ENCODE measurements around the gene UNC93A.

UNC93A gene

GRCh38 chr6:167293590-167294091 lies 2.5 kb downstream of the UNC93A start:
- Histone ChIP-seq H3K27ac (ENCODE audit: low read depth, low read length) (no peak overlapping the region), H3K9me3 (ENCODE audit: control insufficient read depth, insufficient read depth, low read length) (no peaks in the 10 kb centered on the region), H3K27me3 (ENCODE audit: control insufficient read depth, low read length) (peaks cover 21% of the 10 kb centered on the region), H3K79me2 (ENCODE audit: control insufficient read depth, low read length) (no peaks in the 10 kb centered on the region), H3K9me2 (replicated peaks; ENCODE audit: control insufficient read depth, low read length) (no peaks in the 10 kb centered on the region), H3K4me2 (ENCODE audit: low read length) (no peak overlapping the region), H3K4me3 (ENCODE audit: low read length) (no peak overlapping the region), H3K4me1 (ENCODE audit: control insufficient read depth, low read length) (no peaks in the 10 kb centered on the region), H4K20me1 (ENCODE audit: control insufficient read depth, insufficient read depth, low read depth, low read length) (no peaks in the 10 kb centered on the region), H3K36me3 (ENCODE audit: control insufficient read depth, low read length) (no peaks in the 10 kb centered on the region), H3F3A (ENCODE audit: control insufficient read depth, insufficient read depth) (no peaks in the 10 kb centered on the region)
- TF ChIP-seq CTCF (IDR thresholded peaks at IDR 0.05; ENCODE audit: low read depth, low read length, poor library complexity, severe bottlenecking) = no peak
- no peak for TF ChIP-seq EZH2phosphoT487 (IDR thresholded peaks at IDR 0.05; ENCODE audit: borderline replicate concordance, low read length)

- no peaks in the 10 kb centered on the region for H3K79me2 ChIP-seq (ENCODE audit: control insufficient read depth, low read length)
- no peaks in the 10 kb centered on the region for H3K4me1 ChIP-seq (ENCODE audit: control insufficient read depth, low read length)
- H4K20me1 ChIP-seq (ENCODE audit: control insufficient read depth, insufficient read depth, low read depth, low read length) = no peaks in the 10 kb centered on the region
- no peak overlapping the region for H3K27ac ChIP-seq (ENCODE audit: low read depth, low read length)
- no peaks in the 10 kb centered on the region for H3K9me2 ChIP-seq (replicated peaks; ENCODE audit: control insufficient read depth, low read length)
- peaks cover 21% of the 10 kb centered on the region for H3K27me3 ChIP-seq (ENCODE audit: control insufficient read depth, low read length)
- H3K4me3 ChIP-seq (ENCODE audit: low read length) = no peak overlapping the region
- H3F3A ChIP-seq (ENCODE audit: control insufficient read depth, insufficient read depth) = no peaks in the 10 kb centered on the region
- no peaks in the 10 kb centered on the region for H3K36me3 ChIP-seq (ENCODE audit: control insufficient read depth, low read length)
- no peak overlapping the region for H3K4me2 ChIP-seq (ENCODE audit: low read length)
- TF ChIP-seq CTCF (IDR thresholded peaks at IDR 0.05; ENCODE audit: low read depth, low read length, poor library complexity, severe bottlenecking) (no peak), EZH2phosphoT487 (IDR thresholded peaks at IDR 0.05; ENCODE audit: borderline replicate concordance, low read length) (no peak)
- no peaks in the 10 kb centered on the region for H3K9me3 ChIP-seq (ENCODE audit: control insufficient read depth, insufficient read depth, low read length)
Observed at GRCh38 chr6:167294241-167294640, 3.1 kb downstream of the UNC93A start.

- no peaks in the 10 kb centered on the region for H3F3A ChIP-seq (ENCODE audit: control insufficient read depth, insufficient read depth)
- H3K27me3 ChIP-seq (ENCODE audit: control insufficient read depth, low read length) = peaks cover 21% of the 10 kb centered on the region
- no peak overlapping the region for H3K4me3 ChIP-seq (ENCODE audit: low read length)
- no peak overlapping the region for H3K27ac ChIP-seq (ENCODE audit: low read depth, low read length)
- H3K9me2 ChIP-seq (replicated peaks; ENCODE audit: control insufficient read depth, low read length) = no peaks in the 10 kb centered on the region
- no peaks in the 10 kb centered on the region for H3K36me3 ChIP-seq (ENCODE audit: control insufficient read depth, low read length)
- no peaks in the 10 kb centered on the region for H3K9me3 ChIP-seq (ENCODE audit: control insufficient read depth, insufficient read depth, low read length)
- no peaks in the 10 kb centered on the region for H4K20me1 ChIP-seq (ENCODE audit: control insufficient read depth, insufficient read depth, low read depth, low read length)
- no peaks in the 10 kb centered on the region for H3K79me2 ChIP-seq (ENCODE audit: control insufficient read depth, low read length)
- no peaks in the 10 kb centered on the region for H3K4me1 ChIP-seq (ENCODE audit: control insufficient read depth, low read length)
- no peak overlapping the region for H3K4me2 ChIP-seq (ENCODE audit: low read length)
- TF ChIP-seq EZH2phosphoT487 (IDR thresholded peaks at IDR 0.05; ENCODE audit: borderline replicate concordance, low read length) = no peak
- no peak for TF ChIP-seq CTCF (IDR thresholded peaks at IDR 0.05; ENCODE audit: low read depth, low read length, poor library complexity, severe bottlenecking)
Observed at GRCh38 chr6:167294651-167295494, 3.8 kb downstream of the UNC93A start.
